A549 (cell line): ENCODE measurements around the gene MRPS18A. TPM values are rescaled to one million over a fixed set of nuclear protein-coding genes. Genes with fewer than 3 reads are reported as not detected.
A peak's percentile ranks its signal among the peaks of the same experiment; 100 is the strongest.
"Not testable (repeated sequence)": the region's sequence is repeated elsewhere in the genome, so short reads cannot be mapped to it uniquely, and the experiment has no call there.

Experiments used
- ATAC-seq, 2 experiments: fragments of 200-7000 bp in 1 of 2; fragments of >200 bp in 1 of 2; cut with Nextera tagmentation in 1 of 2; cut with Tn5 transposase in 1 of 2; 3 replicates each; pipeline versions ENCODE4 v1.8.0 to v1.9.1; 2018 to 2020; ENCODE audit warnings: mild to moderate bottlenecking in 1 of 2, moderate library complexity in 1 of 2
- CTCF ChIA-PET: fragments of 300-600 bp; sonication (Branson Sonifier 250); formaldehyde crosslinking; extraction: SDS; loops from one replicate; lab custom pipeline; 2021; ENCODE audit warnings: antibody characterized with exemption, inconsistent platforms; lab: Yijun Ruan, JAX
- POLR2A ChIA-PET: fragments of 350-600 bp; formaldehyde crosslinking; extraction: SDS; loops from one replicate; lab custom pipeline; 2021; ENCODE audit warnings: antibody characterized with exemption, inconsistent platforms; lab: Yijun Ruan, JAX
- DNase-seq, 2 experiments: peaks; one replicate each; pipeline versions ENCODE4 v3.0.0 to v3.0.0-alpha.2; 2011 to 2016; ENCODE audit warnings: low read depth in 1 of 2, low spot score in 1 of 2
- FAIRE-seq: peaks from 2 replicates; lab custom pipeline; 2011; peaks lifted over from hg19 to GRCh38; lab: Jason Lieb, UNC
- H3K27ac ChIP-seq, 2 experiments: fragments of >200 bp; sonication (Bioruptor Twin); formaldehyde crosslinking; 3 replicates each; pipeline ENCODE4 v1.5.1; 2016 to 2017
- H3K4me1 ChIP-seq: fragments of >200 bp; sonication (Bioruptor Twin); formaldehyde crosslinking; 3 replicates; pipeline ENCODE4 v1.6.1; 2016
- H3K4me2 ChIP-seq: fragments of >200 bp; sonication (Bioruptor Twin); formaldehyde crosslinking; 3 replicates; pipeline ENCODE4 v1.6.1; 2016
- H3K4me3 ChIP-seq: fragments of >200 bp; sonication (Bioruptor Twin); formaldehyde crosslinking; 3 replicates; pipeline ENCODE4 v1.5.1; 2016
- H3K9me3 ChIP-seq: fragments of >200 bp; sonication (Bioruptor Twin); formaldehyde crosslinking; 3 replicates; pipeline ENCODE4 v1.6.1; 2016
- BCL3 ChIP-seq: fragments of >200 bp; sonication (Bioruptor Twin); formaldehyde crosslinking; IDR thresholded peaks from 3 replicates; pipeline ENCODE4 v1.6.1; 2016
- CHD2 ChIP-seq: fragments of 150-350 bp; IDR thresholded peaks from 2 replicates; pipeline ENCODE4 v1.6.1; 2014; ENCODE audit warnings: low read length; ENCODE audit not compliant: partially characterized antibody
- CHD4 ChIP-seq: fragments of 200-600 bp; sonication (generic); IDR thresholded peaks from 2 replicates; pipeline ENCODE4 v1.6.1; 2016; ENCODE audit warnings: antibody characterized with exemption, mild to moderate bottlenecking, borderline replicate concordance
- EHMT2 ChIP-seq: fragments of 200-600 bp; sonication (generic); IDR thresholded peaks from 2 replicates; pipeline ENCODE4 v1.6.1; 2016; ENCODE audit warnings: antibody characterized with exemption, low read depth, mild to moderate bottlenecking, moderate library complexity
- FOSL2 ChIP-seq, 2 experiments: fragments of 450-650 bp in 1 of 2; fragments of >200 bp in 1 of 2; sonication (Bioruptor Twin) in 1 of 2; formaldehyde crosslinking; IDR thresholded peaks; 2 replicates each; pipeline versions ENCODE4 v1.5.0 to v1.6.1; 2016 to 2020; ENCODE audit warnings: mild to moderate bottlenecking in 1 of 2, moderate library complexity in 1 of 2
- HEYL ChIP-seq: fragments of 250-450 bp; sonication (Bioruptor Pico); IDR thresholded peaks from 2 replicates; pipeline ENCODE4 v1.8.0; 2021; ENCODE audit warnings: mild to moderate bottlenecking, moderate library complexity
- JUN ChIP-seq, 2 experiments: fragments of >200 bp; sonication (Bioruptor Twin); formaldehyde crosslinking; IDR thresholded peaks; 2 replicates in 1 of 2; 3 replicates in 1 of 2; pipeline ENCODE4 v1.6.1; 2016 to 2017
- KDM5A ChIP-seq: fragments of 200-600 bp; sonication (generic); IDR thresholded peaks from 2 replicates; pipeline ENCODE4 v1.6.1; 2016; ENCODE audit warnings: antibody characterized with exemption, mild to moderate bottlenecking
- MAZ ChIP-seq: fragments of 150-350 bp; IDR thresholded peaks from 2 replicates; pipeline ENCODE4 v1.6.1; 2014; ENCODE audit warnings: antibody characterized with exemption, low read depth, low read length, borderline replicate concordance
- NFE2L2 ChIP-seq: fragments of 150-350 bp; conservative IDR thresholded peaks from 2 replicates; pipeline ENCODE4 v1.6.1; 2014; ENCODE audit warnings: low read length
- NPAS2 ChIP-seq: fragments of 250-450 bp; sonication (Bioruptor Pico); IDR thresholded peaks from 2 replicates; pipeline ENCODE4 v1.8.0; 2022; ENCODE audit warnings: mild to moderate bottlenecking, moderate library complexity, borderline replicate concordance
- POLR2A ChIP-seq: IDR thresholded peaks from 2 replicates; pipeline ENCODE4 v1.6.1; 2012; ENCODE audit warnings: mild to moderate bottlenecking, low read length
- REST ChIP-seq: fragments of 200-600 bp; sonication (generic); IDR thresholded peaks from 2 replicates; pipeline ENCODE4 v1.6.1; 2016; ENCODE audit warnings: antibody characterized with exemption, mild to moderate bottlenecking, moderate library complexity
- SREBF2 ChIP-seq: fragments of 450-650 bp; IDR thresholded peaks from 2 replicates; pipeline ENCODE4 v1.6.1; 2014; ENCODE audit warnings: mild to moderate bottlenecking, moderate library complexity
- TFCP2L1 ChIP-seq: fragments of 250-450 bp; sonication (Bioruptor Pico); IDR thresholded peaks from 2 replicates; pipeline ENCODE4 v1.5.0; 2021; ENCODE audit warnings: mild to moderate bottlenecking
- ZC3H11A ChIP-seq: fragments of 450-650 bp; IDR thresholded peaks from 2 replicates; pipeline ENCODE4 v1.6.1; 2014; ENCODE audit warnings: antibody characterized with exemption, mild to moderate bottlenecking
- WGBS: methylation state at CpG from one replicate; pipeline ENCODE4 v1.1.6; 2017; ENCODE audit errors: missing lambda C conversion rate; 5-methylcytosine and 5-hydroxymethylcytosine counted together
- polyA plus RNA-seq, 4 experiments: library from polyadenylated mRNA; depleted of rRNA in 3 of 4; stranded (reverse); fragments of >200 nt; fragmentation: RNase III in 1 of 4; extraction: RNeasy Plus Mini Kit Qiagen cat#74134 plus additional on column Dnase treatment in 1 of 4; gene quantifications; 2 replicates in 3 of 4; 3 replicates in 1 of 4; pipeline ENCODE4 v1.2.3, GENCODE V29; 2011 to 2017
- TF ChIP-seq, protein P1 (sequence below): IDR thresholded peaks from 2 replicates; pipeline ENCODE4 v1.6.1; 2012

The MRPS18A gene
- polyA plus RNA-seq, 2 of the 4 experiments (the other 2 are of a cell fraction) = 38.0 to 44.2 TPM

- Histone ChIP-seq H3K4me1 (peaks cover 23% of the 10 kb centered on the region), H3K4me2 (peak overlapping the region; percentile 96), H3K27ac (peak overlapping the region; percentile 91), H3K4me3 (no peak overlapping the region), H3K9me3 (no peaks in the 10 kb centered on the region)
- FAIRE-seq (no peak), DNase-seq (no peak), ATAC-seq (no peak)
- 81% methylated on average over 9 of the region's 9 CpGs for WGBS
- ChIA-PET CTCF (no interaction called here), POLR2A (interaction anchor here (2.1 kb wide), 1 partner anchor 10 kb away, joined by 13 read pairs; the partner anchor contains the start of gene RSPH9)
- TF ChIP-seq BCL3 (no peak), NFE2L2 (no peak), SREBF2 (no peak), ZC3H11A (no peak), REST (no peak), NPAS2 (CRISPR knock-in tag) (no peak), JUN (IDR thresholded peaks at IDR 0.05) (no peak), MAZ (no peak)
Measured at GRCh38 chr6:43634702-43635303, 52.8 kb downstream of the MRPS18A start.

DNA sequence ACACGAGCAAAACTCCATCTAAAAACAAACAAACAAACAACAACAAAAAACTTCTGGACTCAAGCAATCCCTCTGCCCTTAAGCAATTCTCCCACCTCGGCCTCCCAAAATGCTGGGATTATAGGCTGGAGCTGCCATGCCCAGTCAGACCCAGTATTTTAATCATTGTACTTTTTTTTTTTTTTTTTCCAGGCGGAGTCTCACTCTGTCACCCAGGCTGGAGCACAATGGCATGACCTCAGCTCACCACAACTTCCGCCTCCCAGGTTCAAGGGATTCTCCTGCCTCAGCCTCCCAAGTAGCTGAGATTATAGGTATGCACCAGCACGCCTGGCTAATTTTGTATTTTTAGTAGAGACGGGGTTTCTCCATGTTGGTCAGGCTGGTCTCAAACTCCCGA, 54.6 kb downstream of the MRPS18A start:
- POLR2A ChIA-PET, CTCF ChIA-PET, ATAC-seq, FAIRE-seq, H3K27ac ChIP-seq, DNase-seq, H3K4me3 ChIP-seq, H3K4me2 ChIP-seq, H3K9me3 ChIP-seq: not testable (repeated sequence)
- 93% methylated on average over 7 of the region's 7 CpGs for WGBS
- peaks cover 24% of the 10 kb centered on the region for H3K4me1 ChIP-seq

DNA sequence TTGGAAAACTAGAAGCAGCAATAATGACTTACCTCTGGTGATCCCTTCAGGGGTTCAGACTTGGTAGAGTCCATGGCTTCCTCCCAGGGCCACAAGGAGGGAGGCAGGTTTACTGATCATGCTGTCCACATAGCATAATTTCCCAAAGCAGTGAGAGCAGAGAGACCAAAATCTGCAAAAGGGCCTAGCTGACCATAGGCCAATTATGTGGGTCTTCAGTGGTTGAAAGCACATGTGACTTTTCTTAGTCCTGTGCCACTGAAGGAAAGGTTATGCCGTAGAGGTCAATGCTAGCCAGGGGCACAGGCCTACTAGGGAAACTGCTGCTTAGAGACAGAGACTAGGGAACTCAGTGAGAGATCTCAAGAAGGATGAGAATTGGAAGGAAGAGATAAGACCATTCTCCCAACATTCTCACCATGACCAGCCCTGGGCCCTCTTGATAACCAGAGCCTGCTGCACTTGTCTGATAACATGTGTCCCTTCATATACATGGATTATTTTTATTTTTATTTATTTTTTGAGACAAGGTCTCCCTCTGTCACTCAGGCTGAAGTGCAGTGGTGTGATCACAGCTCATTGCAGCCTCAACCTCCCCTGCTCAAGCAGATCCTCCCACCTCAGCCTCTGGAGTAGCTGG, 56.5 kb downstream of the MRPS18A start:
- 92% methylated on average over 1 of the region's 1 CpG for WGBS
- ATAC-seq (no peak), FAIRE-seq (no peak)
- H3K4me1 ChIP-seq = peaks cover 32% of the 10 kb centered on the region
- no peak overlapping the region for H3K4me3 ChIP-seq
- peak overlapping the region; percentile 88 to 100; a peak in 5 of 6 replicates for H3K27ac ChIP-seq
- CTCF ChIA-PET = no interaction called here
- H3K4me2 ChIP-seq = peak overlapping the region; percentile 89
- TF ChIP-seq TFCP2L1 (CRISPR knock-in tag) (no peak), BCL3 (no peak), FOSL2 (IDR thresholded peaks at IDR 0.05) (no peak), FOSL2 (CRISPR knock-in tag; IDR thresholded peaks at IDR 0.05) (no peak), KDM5A (no peak), CHD2 (no peak), CHD4 (no peak), EHMT2 (no peak), HEYL (no peak), MAZ (no peak), POLR2A (no peak)
- TF ChIP-seq, protein P1, sequence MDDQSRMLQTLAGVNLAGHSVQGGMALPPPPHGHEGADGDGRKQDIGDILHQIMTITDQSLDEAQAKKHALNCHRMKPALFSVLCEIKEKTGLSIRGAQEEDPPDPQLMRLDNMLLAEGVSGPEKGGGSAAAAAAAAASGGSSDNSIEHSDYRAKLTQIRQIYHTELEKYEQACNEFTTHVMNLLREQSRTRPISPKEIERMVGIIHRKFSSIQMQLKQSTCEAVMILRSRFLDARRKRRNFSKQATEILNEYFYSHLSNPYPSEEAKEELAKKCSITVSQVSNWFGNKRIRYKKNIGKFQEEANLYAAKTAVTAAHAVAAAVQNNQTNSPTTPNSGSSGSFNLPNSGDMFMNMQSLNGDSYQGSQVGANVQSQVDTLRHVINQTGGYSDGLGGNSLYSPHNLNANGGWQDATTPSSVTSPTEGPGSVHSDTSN = no peak
- TF ChIP-seq, all 56 proteins: peak for 0
- POLR2A ChIA-PET = interaction anchor here (2.3 kb wide), 1 partner anchor 14 kb away, joined by 10 read pairs; the partner anchor contains the start of gene RSPH9
- H3K9me3 ChIP-seq = no peaks in the 10 kb centered on the region
- DNase-seq = no peak
